GM21515 (cell line): ENCODE results near the gene CDK5RAP2.

Source experiments
- ATAC-seq: cut with Tn5 transposase; IDR thresholded peaks from one replicate; pipeline ENCODE4 v1.9.1; 2021; ENCODE audit not compliant: unreplicated experiment

Gene CDK5RAP2

DNA sequence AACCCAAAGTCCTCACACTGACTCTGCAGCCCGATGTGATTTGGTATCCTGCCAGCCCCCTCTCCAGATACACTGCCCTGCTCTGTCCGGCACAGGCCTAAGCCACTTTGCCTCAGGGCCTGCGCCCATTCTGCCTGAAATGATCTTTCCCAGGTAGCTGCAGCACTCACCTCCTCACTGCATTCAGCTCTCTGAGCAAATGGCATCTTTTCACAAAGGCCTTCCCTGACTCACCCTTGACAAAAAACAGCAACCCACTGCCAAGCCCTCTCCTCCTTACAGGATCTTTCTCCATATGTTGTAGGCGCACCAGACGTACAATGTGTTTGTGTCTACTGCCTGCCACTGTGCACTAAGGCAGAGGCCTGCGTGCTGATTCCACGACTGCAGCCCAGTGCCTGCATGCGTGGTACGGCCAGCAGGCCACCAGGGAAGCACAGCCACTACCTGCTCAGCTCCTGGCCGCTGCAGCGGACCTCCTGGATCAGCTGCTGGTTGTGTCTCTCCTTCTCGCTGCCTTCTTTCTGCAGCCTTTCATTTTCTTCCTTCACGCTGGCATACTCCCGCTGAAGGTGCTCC, 171.2 kb downstream of the CDK5RAP2 start:
- ATAC-seq = no peak

GRCh38 chr9:120405860-120406259, 174.1 kb downstream of the CDK5RAP2 start:
- no peak for ATAC-seq

- no peak for ATAC-seq
Observed at GRCh38 chr9:120405134-120405533, 174.8 kb downstream of the CDK5RAP2 start.

GRCh38 chr9:120403543-120403856, 176.5 kb downstream of the CDK5RAP2 start:
- ATAC-seq = no peak

GRCh38 chr9:120402741-120403542, 177.0 kb downstream of the CDK5RAP2 start:
- ATAC-seq = no peak

GRCh38 chr9:120399940-120400339, 180.0 kb downstream of the CDK5RAP2 start:
- ATAC-seq = no peak

GRCh38 chr9:120398286-120398685, 181.7 kb downstream of the CDK5RAP2 start:
- no peak for ATAC-seq

GRCh38 chr9:120397453-120397852, 182.5 kb downstream of the CDK5RAP2 start:
- no peak for ATAC-seq

GRCh38 chr9:120396931-120397330, 183.0 kb downstream of the CDK5RAP2 start:
- no peak for ATAC-seq

DNA sequence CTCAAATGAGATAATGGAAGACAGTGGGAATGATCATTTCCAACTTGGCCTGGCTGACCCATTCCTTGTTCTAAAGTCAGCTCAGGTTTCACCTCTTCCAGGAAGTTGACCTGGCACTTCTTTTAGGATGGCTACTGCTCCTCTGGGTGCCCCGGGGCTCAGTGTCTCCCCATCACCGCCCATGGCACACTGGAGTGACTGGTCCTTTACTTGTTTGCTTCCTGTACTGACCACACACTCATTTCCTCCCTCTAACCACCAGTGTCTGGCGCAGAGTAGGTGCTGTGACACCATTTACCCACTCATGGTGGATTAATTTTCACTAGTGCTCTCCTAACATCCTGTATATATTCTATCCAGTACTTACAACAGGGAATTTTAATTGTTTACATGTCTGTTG, 183.5 kb downstream of the CDK5RAP2 start:
- ATAC-seq = no peak

DNA sequence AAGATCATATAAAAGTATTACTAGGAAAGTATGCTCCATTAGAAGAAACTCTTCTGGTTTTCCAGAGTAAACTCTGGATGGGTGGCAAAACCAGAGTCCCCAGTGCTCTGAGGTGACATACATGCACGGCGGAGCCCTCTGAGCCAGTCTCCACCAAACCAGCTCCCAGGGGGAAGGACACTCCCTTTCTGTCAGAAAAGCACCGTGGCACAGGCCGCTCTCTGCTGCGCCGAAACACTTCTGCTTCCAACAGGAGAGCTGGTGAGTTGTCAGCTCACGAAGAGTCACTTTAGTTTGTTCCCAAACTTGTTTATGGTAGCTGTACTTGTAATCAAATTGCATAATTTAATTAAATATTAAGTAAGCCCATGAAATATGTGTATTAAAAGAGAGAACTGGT, 184.6 kb downstream of the CDK5RAP2 start:
- ATAC-seq = no peak

- no peak for ATAC-seq
Observed at GRCh38 chr9:120394058-120394669, 185.8 kb downstream of the CDK5RAP2 start.

DNA sequence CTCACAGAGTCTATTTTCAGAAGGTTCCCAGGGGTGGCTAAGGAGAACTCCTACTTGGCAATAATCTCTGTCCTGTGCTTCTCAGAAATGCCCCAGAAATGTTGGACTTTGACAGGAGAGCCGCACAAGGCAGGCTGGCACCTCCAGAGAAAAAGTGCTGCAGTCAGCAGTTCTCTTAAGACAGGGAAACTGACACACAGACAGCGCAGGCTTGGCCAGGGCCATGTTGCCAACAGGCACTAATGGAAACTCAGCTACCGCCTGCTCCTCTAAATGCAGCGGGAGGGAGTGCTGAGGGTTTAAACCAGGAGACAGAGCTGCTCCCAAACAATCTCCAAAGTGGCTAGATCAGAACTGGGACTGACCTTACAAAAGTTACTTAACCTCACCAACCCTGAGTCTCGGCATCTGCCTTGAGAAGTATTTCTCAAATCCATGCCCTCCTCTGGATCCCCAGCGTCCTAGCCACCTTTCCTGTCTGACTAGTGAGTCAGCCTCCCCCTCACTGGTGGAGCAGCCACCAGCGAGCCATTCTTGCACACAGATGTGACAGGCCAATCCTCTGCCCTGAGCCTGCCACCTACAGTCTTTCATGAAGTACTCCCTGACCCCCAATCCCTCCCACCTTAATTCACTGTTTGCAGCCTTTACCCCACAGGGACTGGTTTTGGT, 186.4 kb downstream of the CDK5RAP2 start:
- no peak for ATAC-seq

- ATAC-seq = no peak
Observed at GRCh38 chr9:120392711-120393110, 187.3 kb downstream of the CDK5RAP2 start.

- ATAC-seq = no peak
Observed at GRCh38 chr9:120392245-120392644, 187.7 kb downstream of the CDK5RAP2 start.

DNA sequence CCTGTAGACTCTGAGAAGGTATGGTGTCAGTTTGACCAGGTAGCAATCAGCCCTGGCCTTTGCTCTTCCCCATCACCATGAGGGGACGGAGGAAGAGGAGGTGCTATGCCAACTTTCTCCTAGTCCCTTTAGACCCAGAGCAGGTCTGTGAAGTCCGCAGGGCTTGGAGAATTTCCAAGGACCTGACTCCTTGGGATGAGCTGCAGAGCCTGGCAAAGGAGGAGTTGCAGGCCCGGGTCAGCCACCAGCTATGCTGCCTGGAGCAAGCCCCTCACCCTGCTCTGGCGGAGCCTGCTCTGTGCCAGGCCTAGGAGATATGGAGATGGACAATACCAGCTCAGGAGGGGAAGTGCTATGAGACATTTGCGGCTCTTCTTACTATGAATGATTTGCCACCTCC, 188.3 kb downstream of the CDK5RAP2 start:
- no peak for ATAC-seq

- ATAC-seq = no peak
Observed at GRCh38 chr9:120390637-120391190, 189.3 kb downstream of the CDK5RAP2 start.

- ATAC-seq = no peak
Observed at GRCh38 chr9:120389867-120390266, 190.1 kb downstream of the CDK5RAP2 start.

DNA sequence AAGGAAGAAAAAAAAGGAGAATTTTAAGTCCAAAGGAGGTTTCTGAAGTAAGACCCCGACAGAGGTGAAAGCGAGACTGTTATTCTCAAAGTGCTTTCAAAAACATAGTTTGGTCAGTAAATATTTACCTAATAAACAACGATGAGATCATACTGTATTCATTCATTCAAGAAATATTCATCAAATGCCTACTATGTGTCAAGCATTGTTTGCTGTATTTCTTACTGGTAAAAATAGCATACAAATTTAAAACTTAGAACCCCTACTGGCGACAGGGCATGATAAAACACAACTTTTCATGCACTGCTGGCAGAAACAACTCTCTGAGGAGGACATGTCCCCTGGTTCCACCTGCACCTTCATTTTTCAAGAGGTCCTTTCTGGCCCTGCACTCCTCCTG, 190.7 kb downstream of the CDK5RAP2 start:
- ATAC-seq = no peak

DNA sequence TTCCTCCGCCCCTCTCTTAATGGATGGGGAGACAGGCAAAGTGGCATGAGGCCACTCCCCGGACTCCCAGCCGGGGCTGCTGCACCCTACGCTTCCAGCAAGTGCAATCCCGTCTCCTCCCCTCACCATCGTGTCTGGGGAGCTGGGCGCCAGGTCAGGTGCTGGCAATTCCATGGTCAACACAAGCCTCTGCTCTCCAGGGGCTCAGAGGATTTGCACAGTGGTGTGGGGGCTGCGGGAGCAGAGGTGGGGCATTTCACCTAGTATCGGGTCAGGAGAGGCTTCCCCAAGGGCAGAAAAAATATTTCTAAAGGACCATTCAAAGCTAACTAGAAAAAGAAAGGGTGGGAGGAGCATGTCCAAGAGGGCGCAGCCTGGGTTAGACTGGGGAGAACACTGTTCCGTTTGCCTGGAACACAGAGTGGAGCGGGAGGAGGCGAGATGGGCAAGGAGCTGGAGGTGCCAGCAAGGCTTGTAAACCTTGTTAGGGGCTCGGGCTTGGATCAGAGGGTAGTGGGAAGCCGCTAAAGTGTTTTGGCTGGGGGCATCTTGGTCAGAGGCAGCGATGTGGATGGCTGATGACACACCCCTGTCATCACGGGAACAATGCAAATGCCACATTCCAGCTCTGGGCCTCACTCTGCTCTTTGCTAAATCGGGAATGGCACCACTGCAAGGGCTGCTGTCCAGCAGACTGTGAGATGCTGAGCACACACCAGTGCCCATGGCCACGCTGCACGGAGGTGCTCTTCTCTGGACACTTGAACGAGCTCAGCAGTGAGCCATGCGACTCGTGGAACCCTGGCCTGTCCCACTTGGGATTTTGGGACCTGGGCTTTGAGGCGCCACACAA, 191.7 kb downstream of the CDK5RAP2 start:
- ATAC-seq = no peak
